Measurements from ENCODE around the gene ACTG1. TPM values are rescaled to one million over a fixed set of nuclear protein-coding genes. Genes with fewer than 3 reads are reported as not detected.

ACTG1 gene
- total and polyA plus RNA-seq, 2 of the 4 experiments (the other 2 are of a cell fraction), result 10,907 to 15,732 TPM

DNA sequence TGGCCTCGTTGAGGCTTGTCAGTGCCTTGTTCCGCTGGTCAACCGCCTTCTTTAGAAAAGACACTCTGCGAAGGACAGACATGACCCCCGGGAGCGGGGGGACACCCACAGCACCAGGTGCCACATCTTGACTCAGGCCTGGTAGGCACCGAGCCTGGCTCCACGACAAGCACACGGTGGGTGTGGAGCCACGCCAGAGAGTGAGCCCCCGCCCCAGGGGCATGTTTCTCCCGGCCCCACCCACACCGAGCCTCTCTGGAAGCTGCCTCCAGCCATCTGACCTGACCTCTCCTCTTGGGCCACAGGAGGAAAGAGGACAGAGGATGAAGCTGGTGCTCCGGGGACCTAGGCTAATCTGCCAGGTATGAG, 35.0 kb upstream of the ACTG1 start:
- BruUV-seq (replicated peaks), result no TSS peak
- peaks cover 22% of the 10 kb centered on the region for H4K20me1 ChIP-seq (ENCODE audit: insufficient read depth, low read length)
- H3K56ac ChIP-seq (ENCODE audit: extremely low read depth, insufficient read depth, low read length), result no peak overlapping the region
- TF ChIP-seq POLR2A (IDR thresholded peaks at IDR 0.05; ENCODE audit: low read depth, low read length), result no peak
- H3K9me3 ChIP-seq (ENCODE audit: control insufficient read depth, insufficient read depth, low read length), result no peaks in the 10 kb centered on the region
- peaks cover 7% of the 10 kb centered on the region for H3K4me1 ChIP-seq (ENCODE audit: control insufficient read depth, insufficient read depth, low read length)
- H2BK120ac ChIP-seq (ENCODE audit: low read depth, low read length), result no peak overlapping the region
- H2BK20ac ChIP-seq (ENCODE audit: low read depth, low read length), result no peak overlapping the region
- intact Hi-C loops (cut with micrococcal nuclease) (no loop called here), in situ Hi-C loops (cut with MboI; ENCODE audit: low sequenced_read_pairs) (no loop called here), dilution Hi-C loops (cut with HindIII; ENCODE audit: low sequenced_read_pairs, unreplicated experiment) (no loop called here)
- peaks cover 17 to 43% of the 10 kb centered on the region in 2 experiments for H3K79me1 ChIP-seq (ENCODE audit: low read depth in 1 of 2, low read length in 2 of 2)
- H3K14ac ChIP-seq (replicated peaks; ENCODE audit: low read depth, low read length), result no peak overlapping the region
- H3K9me1 ChIP-seq (ENCODE audit: insufficient read depth, low read length), result peaks cover 5% of the 10 kb centered on the region; the same call in 1 of the 2 replicates
- no peak for DNase-seq
- H3K23ac ChIP-seq (ENCODE audit: low read depth, low read length), result no peak overlapping the region
- H2BK5ac ChIP-seq (ENCODE audit: low read depth, low read length, poor library complexity, severe bottlenecking), result no peak overlapping the region
- H3K27ac ChIP-seq (ENCODE audit: insufficient read depth, low read length), result no peak overlapping the region
- ATAC-seq (ENCODE audit: low read depth), result no peak
- H3K4ac ChIP-seq (ENCODE audit: low read depth, low read length), result no peak overlapping the region
- H3K4me2 ChIP-seq (ENCODE audit: low read depth, low read length), result no peak overlapping the region
- peaks cover 57% of the 10 kb centered on the region for H3K36me3 ChIP-seq (ENCODE audit: control insufficient read depth, insufficient read depth, low read length)
- no peak overlapping the region for H4K91ac ChIP-seq (ENCODE audit: insufficient read depth, low read depth, low read length)
- no peaks in the 10 kb centered on the region for H3K27me3 ChIP-seq (ENCODE audit: control insufficient read depth, insufficient read depth, low read length)
- H4K5ac ChIP-seq (ENCODE audit: low read depth, low read length), result no peak overlapping the region
- no peak overlapping the region for H2AK5ac ChIP-seq (ENCODE audit: low read depth, low read length)
- no peak overlapping the region for H2AFZ ChIP-seq (replicated peaks; ENCODE audit: low read length, poor library complexity)
- CTCF ChIA-PET, result no interaction called here
- no peak overlapping the region for H3K9ac ChIP-seq (ENCODE audit: low read depth, low read length)
- H2AK9ac ChIP-seq (replicated peaks; ENCODE audit: low read depth, low read length, poor library complexity), result no peak overlapping the region
- no peak overlapping the region for H3K18ac ChIP-seq (ENCODE audit: low read depth, low read length)
- H4K8ac ChIP-seq (ENCODE audit: low read depth in 2 of 2, low read length in 2 of 2), result no peak overlapping the region
- no peak overlapping the region for H2BK15ac ChIP-seq (ENCODE audit: low read depth, low read length)
- POLR2A ChIA-PET (ENCODE audit: unreplicated experiment), result no interaction called here
- H3K4me3 ChIP-seq (ENCODE audit: insufficient read depth, low read depth, low read length), result no peak overlapping the region
- 92% methylated on average over 7 of the region's 14 CpGs; no CpG with 5 or more reads in 1 of the 2 experiments for WGBS, 2 experiments (ENCODE audit: extremely low coverage in 2 of 2, insufficient read length in 1 of 2)
